Stimulated activated naive CD8-positive, alpha-beta T cell treated with anti-CD3 and anti-CD28 coated beads, Interleukin-15, Interleukin-2, amounts not matched to agents 100 ng/mL and 50 ng/mL, for 24 hours (primary cell): Measurements from ENCODE around the gene CASZ1.

ENCODE experiments used
- H3K27ac Mint-ChIP-seq: one replicate; pipeline ENCODE4 v1.8.0; 2021; ENCODE audit warnings: mild to moderate bottlenecking, mixed read lengths
- H3K27me3 Mint-ChIP-seq: one replicate; pipeline ENCODE4 v1.8.0; 2021; ENCODE audit warnings: mixed read lengths
- H3K36me3 Mint-ChIP-seq: one replicate; pipeline ENCODE4 v1.8.0; 2021; ENCODE audit warnings: low read depth, mixed read lengths
- H3K4me1 Mint-ChIP-seq: one replicate; pipeline ENCODE4 v1.8.0; 2021; ENCODE audit warnings: low read depth, mixed read lengths
- H3K4me3 Mint-ChIP-seq: one replicate; pipeline ENCODE4 v1.8.0; 2021; ENCODE audit warnings: mild to moderate bottlenecking, mixed read lengths
- H3K9me3 Mint-ChIP-seq: one replicate; pipeline ENCODE4 v1.8.0; 2021; ENCODE audit warnings: mixed read lengths

The CASZ1 gene

DNA sequence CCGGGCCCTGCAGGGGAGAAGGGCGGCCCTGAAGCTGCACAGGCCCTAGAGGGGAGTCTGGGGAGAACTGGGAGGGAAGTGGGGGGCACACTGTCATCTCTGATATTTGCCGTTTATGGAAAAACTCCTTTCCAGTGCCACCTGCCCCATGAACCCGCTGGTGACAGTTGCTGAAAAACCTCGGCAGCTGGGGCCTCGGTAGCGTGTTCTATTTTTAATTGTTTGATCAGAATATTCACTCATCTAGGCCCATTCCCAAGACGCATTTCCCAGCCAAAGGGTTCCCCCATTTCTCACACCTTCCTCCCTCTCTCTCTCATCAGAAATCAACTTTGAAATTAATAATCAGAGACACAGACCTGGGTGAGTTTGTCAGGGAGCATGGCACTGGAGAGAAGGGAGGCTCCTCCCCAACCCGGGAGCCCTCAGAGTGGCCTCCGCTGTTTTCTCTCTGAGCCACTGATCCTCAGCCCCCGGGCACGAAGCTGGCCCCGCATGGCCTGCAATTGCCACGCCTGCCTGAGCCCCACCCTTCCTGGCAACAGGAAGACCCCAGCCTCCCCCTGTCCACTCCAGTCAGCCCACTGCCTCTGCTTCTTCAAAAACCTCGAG, 111.1 kb downstream of the CASZ1 start:
- Mint-ChIP-seq H3K4me1 (peaks cover 4% of the 10 kb centered on the region), H3K9me3 (no peaks in the 10 kb centered on the region), H3K27me3 (no peaks in the 10 kb centered on the region), H3K4me3 (no peak overlapping the region), H3K36me3 (no peaks in the 10 kb centered on the region), H3K27ac (no peak overlapping the region)

DNA sequence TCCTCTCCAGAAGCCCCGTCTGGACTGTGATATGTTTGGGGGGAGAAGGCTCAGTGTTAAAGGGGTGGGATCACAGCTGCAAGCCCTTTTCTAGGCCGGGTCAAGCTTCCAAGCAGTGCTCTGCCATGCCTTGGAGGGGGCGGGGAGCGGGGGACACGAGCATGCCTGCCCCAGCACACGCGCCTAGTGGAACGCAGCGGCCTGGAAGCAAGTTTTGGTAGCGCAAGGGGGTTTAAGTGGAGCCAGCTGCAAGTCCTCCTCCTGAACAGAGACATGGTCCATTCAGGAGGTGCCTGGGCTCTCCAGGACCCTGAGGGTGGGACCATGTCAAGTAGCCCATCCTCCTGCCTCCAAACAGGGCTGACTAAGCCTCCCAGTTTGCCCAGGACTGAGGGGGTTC, 112.2 kb downstream of the CASZ1 start:
- no peaks in the 10 kb centered on the region for H3K27me3 Mint-ChIP-seq
- H3K9me3 Mint-ChIP-seq = no peaks in the 10 kb centered on the region
- no peak overlapping the region for H3K4me3 Mint-ChIP-seq
- no peak overlapping the region for H3K27ac Mint-ChIP-seq
- no peaks in the 10 kb centered on the region for H3K4me1 Mint-ChIP-seq
- no peaks in the 10 kb centered on the region for H3K36me3 Mint-ChIP-seq

DNA sequence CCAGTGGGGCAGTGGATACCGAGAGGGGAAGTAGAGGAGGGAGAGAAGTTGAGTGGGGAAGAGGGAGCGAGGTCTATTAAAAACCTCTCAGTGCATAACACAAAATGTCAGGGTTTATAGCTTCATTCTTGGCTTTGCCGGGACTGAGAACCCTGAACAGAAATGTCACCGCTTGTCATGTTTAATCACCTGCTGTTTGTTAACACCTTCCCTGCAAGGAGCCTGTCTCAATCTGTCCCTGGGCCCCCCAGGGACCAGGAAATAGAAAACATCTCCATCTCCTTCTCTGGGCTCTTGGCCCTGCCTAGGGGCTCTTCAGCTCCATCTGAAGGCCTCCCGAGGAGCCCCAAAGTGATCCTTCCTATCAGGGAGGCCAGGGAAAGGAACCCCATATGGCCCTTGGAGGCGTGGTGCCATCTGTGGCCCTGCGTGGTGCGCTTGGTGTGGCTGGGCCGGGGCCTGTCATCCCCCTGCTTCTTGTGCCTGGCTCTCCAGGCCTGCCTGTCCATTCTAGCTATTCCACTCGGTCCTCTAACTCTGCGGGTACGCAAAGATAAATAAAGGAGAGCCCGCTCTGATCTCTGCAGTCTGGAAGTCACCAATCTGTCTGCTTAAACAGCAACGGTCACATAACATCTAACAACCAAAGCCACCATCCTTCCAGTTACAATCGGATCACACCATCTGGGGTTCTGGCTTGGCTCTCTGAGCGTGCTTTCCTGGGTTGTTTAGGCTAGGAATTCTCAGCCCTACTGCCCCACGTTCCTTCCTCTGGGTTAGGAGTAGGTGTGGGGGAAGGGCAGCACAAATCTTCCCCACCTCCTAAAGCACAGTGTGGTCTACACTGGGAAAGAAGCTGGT, 113.8 kb downstream of the CASZ1 start:
- Mint-ChIP-seq H3K27me3 (no peaks in the 10 kb centered on the region), H3K9me3 (no peaks in the 10 kb centered on the region), H3K36me3 (no peaks in the 10 kb centered on the region), H3K27ac (no peak overlapping the region), H3K4me3 (no peak overlapping the region), H3K4me1 (no peaks in the 10 kb centered on the region)

DNA sequence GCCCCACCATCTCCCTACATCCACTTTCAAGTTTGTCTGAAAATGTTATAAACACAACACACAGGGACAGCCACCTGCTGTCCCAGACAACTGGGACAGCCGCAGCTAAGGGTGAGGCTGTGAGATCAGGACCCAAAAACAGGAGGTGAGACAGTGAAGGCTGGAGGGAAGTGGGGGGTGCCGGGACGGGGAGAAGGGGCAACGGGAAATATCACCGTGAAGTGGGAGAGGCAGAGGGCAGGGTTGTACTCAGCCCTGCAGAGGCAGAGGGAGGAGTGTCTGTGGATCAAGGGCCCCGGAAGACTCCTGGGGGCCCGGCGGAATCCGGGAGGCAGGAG, 114.4 kb downstream of the CASZ1 start:
- H3K9me3 Mint-ChIP-seq = no peaks in the 10 kb centered on the region
- H3K4me1 Mint-ChIP-seq = no peaks in the 10 kb centered on the region
- no peak overlapping the region for H3K27ac Mint-ChIP-seq
- H3K27me3 Mint-ChIP-seq = no peaks in the 10 kb centered on the region
- no peaks in the 10 kb centered on the region for H3K36me3 Mint-ChIP-seq
- no peak overlapping the region for H3K4me3 Mint-ChIP-seq

DNA sequence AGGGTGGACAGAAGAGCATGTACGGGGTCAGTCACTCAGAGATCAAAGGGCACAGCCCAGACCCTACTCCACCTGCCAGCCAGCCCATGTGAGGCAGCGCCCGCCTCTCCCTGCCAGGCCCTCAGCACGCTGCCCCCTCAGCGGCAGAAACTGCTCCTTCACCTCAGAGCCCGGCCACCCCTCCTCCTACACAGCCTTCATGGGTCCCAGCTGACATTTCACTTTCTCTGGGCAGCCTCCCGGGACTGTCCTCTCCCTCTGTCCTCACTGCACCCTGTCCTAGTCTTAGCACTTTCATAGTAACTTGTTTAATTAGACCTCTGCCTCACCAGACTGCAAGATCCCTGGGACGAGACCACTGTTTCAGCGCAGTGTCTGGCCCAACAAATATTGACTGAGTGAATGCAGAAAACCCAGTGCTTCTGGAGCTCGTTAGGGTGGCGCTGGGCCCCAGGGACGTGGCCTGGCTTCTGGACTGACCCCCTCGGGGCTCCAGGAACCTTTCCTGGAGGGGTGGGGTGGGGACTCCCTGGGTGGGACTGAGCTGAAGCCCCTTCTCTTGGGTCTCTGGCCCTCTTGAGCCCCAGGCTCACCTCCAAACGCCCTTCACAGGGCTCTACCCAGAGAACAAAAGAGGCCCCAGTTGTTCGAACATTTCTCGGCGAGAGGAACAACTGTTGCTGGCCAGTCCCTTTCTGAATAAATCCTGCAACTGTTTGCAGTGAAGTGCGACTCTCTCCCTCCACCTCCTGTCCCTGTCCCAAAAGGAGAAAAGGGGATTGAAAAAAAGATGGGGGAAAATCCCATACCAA, 114.9 kb downstream of the CASZ1 start:
- Mint-ChIP-seq H3K9me3 (no peaks in the 10 kb centered on the region), H3K4me1 (no peaks in the 10 kb centered on the region), H3K27me3 (no peaks in the 10 kb centered on the region), H3K27ac (no peak overlapping the region), H3K4me3 (no peak overlapping the region), H3K36me3 (no peaks in the 10 kb centered on the region)

DNA sequence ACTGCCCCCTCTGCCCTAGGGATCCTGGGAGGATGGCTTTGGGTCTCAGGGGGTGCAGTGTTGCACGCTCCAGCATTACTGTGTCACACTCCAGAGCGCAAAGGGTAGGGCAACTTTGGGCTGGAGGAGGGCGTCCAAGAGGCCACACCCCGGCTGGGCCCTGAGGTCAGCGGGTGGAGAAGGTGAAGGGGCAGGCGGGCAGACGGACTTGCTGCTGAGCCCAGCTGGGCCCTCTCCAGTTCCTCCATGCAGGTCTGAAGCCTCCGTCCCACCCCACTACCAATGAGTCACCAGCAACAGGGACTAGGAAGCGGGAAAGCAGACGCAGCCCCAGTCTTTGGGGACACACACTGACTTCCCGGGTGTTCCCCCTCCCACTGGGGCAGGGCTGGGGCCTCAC, 116.0 kb downstream of the CASZ1 start:
- Mint-ChIP-seq H3K9me3 (no peaks in the 10 kb centered on the region), H3K27me3 (no peaks in the 10 kb centered on the region), H3K36me3 (no peaks in the 10 kb centered on the region), H3K27ac (no peak overlapping the region), H3K4me1 (no peaks in the 10 kb centered on the region), H3K4me3 (no peak overlapping the region)

DNA sequence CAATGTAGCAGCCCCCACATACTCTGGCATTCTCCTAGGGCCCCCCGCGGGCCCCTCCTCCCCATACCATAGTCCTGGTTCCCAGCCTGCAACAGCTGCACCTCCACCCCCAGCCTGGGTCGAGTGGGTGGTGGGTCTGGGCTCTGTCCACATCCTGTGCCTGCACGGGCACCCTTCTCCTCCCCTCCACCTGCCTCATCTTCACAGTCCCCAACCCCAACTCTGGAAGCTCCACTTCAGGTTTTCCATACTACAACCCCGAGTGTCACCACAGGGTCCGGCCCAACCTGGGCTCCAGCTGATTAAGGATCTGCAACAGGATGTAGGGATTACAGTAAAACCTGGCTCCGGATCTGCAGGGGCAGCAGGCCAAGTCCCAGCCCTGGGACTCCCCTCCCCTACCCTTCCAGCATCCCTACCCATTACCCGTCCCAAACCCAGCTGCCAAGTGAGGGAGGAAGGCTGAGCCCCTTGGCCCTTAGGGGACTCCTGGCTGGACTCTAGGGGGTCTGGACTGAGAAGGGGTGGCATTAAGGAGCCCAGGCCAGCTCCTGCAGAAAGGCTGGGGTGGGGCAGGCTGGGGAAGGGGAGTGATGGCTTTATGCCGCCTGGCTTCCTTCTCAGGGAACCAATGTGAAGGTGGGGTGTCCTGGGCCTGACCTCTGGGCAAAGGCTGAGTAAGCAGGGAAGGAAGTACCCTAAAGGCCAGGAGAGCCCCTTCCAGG, 116.8 kb downstream of the CASZ1 start:
- Mint-ChIP-seq H3K4me3 (no peak overlapping the region), H3K36me3 (no peaks in the 10 kb centered on the region), H3K4me1 (no peaks in the 10 kb centered on the region), H3K27ac (no peak overlapping the region), H3K9me3 (no peaks in the 10 kb centered on the region), H3K27me3 (no peaks in the 10 kb centered on the region)

DNA sequence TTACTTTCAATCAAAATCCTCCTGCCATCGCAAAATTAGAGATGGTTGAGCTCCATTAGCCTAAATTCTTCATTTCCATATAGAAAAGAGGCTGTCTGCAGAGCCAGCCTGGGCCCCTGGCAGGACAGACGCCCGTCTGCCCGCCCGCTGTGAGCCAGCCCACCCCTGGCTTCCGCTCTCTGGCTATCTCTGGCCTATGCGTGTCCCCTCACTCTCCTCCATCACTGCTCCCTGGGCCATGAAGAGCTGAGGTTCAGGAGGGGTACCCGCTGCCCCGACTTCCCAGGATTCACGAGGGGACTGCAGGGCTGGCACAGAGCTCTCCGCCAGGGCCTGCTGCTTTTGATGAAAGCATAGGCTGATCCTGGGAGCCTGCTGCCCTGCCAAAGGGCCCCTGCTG, 117.6 kb downstream of the CASZ1 start:
- Mint-ChIP-seq H3K4me3 (no peak overlapping the region), H3K27me3 (no peaks in the 10 kb centered on the region)

DNA sequence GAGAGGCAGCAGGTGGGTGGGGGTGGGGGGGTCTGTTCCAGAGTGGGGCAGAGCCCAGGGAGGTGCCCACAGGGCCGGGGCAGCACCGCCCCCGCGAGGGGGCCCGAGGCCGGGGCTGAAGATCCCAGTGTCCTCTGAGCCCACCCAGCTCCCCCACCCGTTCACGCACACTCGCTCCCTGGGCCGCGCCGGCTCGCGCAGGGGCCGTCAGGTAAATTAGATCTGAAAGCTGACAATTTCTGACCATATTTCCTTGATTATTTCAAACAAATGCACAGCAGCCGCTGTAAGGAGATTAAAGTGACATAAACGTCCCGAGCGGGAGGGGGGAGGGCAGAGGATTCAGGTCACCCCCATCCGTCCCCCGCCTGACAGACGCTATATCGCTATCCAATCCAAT, 118.0 kb downstream of the CASZ1 start:
- Mint-ChIP-seq H3K27ac (no peak overlapping the region), H3K9me3 (no peaks in the 10 kb centered on the region), H3K27me3 (no peaks in the 10 kb centered on the region), H3K4me1 (no peaks in the 10 kb centered on the region), H3K4me3 (no peak overlapping the region), H3K36me3 (no peaks in the 10 kb centered on the region)

More for the DNA sequence above, 117.6 kb downstream of the CASZ1 start:
- no peaks in the 10 kb centered on the region for H3K9me3 Mint-ChIP-seq
- no peaks in the 10 kb centered on the region for H3K4me1 Mint-ChIP-seq
- no peaks in the 10 kb centered on the region for H3K36me3 Mint-ChIP-seq
- no peak overlapping the region for H3K27ac Mint-ChIP-seq

DNA sequence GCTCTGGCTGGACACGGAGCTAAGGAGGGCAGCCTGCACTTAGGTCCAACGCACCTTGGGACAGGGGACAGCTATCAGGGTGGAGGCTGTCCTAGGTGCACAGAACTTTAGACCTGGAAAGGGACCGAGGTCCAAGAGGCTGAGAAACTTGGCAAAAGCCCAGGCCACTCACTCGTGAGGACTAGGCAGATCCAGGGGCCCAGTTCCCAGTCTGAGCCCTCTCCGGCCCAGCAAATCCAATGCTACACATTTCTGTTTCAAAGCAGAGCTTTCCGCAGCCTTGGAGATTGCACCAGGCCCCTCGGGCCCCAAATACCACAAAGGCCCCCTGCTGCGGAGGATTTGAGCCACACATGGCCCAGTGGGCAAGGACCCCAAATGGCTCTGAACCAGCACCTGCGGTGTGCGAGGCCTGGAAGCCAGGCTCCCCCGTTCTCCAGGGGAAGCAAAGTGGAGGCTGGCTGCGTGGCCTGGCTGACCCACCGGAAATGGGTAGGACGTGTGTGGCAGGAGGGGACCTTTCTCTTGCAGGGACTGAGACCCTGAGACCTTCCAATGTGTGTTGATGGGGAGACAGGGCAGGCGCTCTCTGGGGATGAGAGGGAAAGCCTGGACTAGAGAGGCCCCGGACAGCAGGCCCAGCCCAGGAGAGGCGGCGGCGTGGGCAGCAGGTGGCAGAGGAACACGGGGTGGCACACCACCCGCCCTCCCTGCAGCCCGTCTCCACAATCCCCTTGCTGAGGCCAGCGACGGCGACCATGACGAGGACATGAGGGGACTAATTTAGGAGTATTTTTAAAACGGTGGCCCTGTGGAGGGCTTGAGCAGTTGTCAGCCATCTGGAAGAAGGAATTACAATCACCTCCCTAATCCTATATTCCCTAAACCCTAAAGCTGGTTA, 118.7 kb downstream of the CASZ1 start:
- H3K36me3 Mint-ChIP-seq = no peaks in the 10 kb centered on the region
- no peaks in the 10 kb centered on the region for H3K4me1 Mint-ChIP-seq
- H3K4me3 Mint-ChIP-seq = no peak overlapping the region
- H3K27ac Mint-ChIP-seq = no peak overlapping the region
- H3K27me3 Mint-ChIP-seq = no peaks in the 10 kb centered on the region
- H3K9me3 Mint-ChIP-seq = no peaks in the 10 kb centered on the region

DNA sequence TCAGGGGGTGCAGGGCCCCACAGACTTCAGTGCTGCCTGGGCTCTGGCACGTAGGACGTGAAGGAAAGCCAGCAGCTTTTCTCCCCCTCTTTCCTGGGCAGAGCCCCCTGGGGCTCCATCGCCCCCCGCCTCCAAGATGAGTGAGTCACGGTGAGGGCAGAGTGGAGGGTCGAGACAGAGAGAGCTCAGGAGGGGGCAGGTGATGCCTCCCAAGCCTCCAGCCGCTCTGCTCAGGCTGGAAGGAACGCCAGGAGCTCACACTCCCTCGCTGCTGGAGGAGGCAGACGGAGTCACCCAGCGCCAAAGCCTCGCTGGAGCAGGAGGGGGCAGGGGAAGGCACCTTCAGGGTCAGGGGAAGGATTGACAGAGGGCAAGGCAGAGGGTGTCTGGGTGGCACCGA, 119.5 kb downstream of the CASZ1 start:
- H3K4me1 Mint-ChIP-seq = no peaks in the 10 kb centered on the region
- H3K27ac Mint-ChIP-seq = no peak overlapping the region
- no peaks in the 10 kb centered on the region for H3K36me3 Mint-ChIP-seq
- H3K9me3 Mint-ChIP-seq = no peaks in the 10 kb centered on the region
- H3K27me3 Mint-ChIP-seq = no peaks in the 10 kb centered on the region
- no peak overlapping the region for H3K4me3 Mint-ChIP-seq

DNA sequence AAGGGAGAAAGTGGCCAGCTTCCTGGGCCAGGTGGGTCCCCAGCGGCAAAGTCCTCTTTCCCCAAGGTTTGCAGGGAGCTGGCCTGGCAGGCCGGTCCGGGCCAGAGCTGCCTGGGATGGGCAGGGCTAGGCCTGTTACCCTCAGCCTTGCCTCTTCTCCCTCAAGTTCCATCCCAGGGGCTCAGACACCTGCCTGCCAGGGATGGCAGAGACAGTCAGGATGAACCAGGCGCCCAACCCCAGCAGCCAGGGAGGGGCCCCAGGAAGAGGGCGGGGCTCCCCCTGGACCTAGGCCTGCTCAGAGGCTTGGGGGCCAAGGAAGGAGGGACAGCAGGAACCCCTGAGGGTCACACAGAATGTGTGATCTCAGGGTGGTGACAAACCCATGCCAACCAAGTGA, 120.6 kb downstream of the CASZ1 start:
- Mint-ChIP-seq H3K4me1 (no peaks in the 10 kb centered on the region), H3K36me3 (no peaks in the 10 kb centered on the region), H3K9me3 (no peaks in the 10 kb centered on the region), H3K27me3 (no peaks in the 10 kb centered on the region), H3K4me3 (no peak overlapping the region), H3K27ac (no peak overlapping the region)

DNA sequence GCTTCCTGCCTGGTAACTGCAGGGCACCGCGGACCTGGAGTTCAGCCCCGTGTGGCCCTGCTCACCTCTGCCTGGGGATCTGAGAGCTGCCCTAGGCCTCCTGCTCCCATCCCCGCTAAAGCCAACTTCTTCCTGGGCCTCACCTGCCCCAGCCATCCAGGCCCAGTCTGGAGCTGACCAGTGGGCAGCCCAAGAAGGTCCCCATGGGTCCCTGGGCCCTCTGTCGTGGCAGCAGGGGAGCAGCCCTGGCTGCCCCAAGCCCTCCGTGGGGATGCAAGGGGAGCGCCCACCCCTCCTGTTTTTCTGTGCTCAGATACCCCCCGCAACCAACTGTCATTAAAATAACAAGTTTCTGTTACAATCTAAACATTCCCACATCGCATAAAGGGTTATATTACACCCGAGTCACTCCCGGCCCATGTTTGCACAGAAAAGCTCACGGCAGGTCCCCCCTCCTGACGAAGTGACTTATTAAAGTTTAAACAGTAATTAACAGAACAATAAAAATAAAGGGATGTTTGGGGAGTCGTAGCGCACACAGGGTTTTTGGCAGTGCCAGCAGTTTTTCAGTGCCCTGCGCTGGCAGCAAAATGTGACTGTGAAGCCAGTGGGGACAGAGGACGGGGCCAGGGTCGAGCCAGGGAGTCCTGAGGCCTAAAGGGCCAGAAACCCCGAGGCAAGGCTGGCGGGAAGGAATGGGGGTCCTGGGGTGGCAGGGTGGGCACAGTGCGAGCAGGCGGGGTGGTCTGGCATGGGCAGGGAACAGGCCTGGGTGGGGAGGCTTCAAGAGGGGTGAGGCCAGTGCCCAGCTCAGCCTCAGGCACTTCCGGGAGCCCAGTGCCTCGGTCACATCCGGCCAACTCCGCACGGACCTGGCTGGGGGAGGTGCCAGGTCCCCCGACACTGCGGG, 121.5 kb downstream of the CASZ1 start:
- no peaks in the 10 kb centered on the region for H3K9me3 Mint-ChIP-seq
- no peaks in the 10 kb centered on the region for H3K4me1 Mint-ChIP-seq
- no peaks in the 10 kb centered on the region for H3K27me3 Mint-ChIP-seq
- H3K27ac Mint-ChIP-seq = no peak overlapping the region
- no peak overlapping the region for H3K4me3 Mint-ChIP-seq
- no peaks in the 10 kb centered on the region for H3K36me3 Mint-ChIP-seq
